HEK293 (cell line): ENCODE measurements around the gene TM6SF1.
A peak's percentile ranks its signal among the peaks of the same experiment; 100 is the strongest.

Experiments used
- CTCF ChIA-PET: fragments of 350-600 bp; formaldehyde crosslinking; extraction: SDS; loops from one replicate; lab custom pipeline; 2021; ENCODE audit warnings: antibody characterized with exemption; lab: Yijun Ruan, JAX
- POLR2A ChIA-PET: fragments of 300-600 bp; formaldehyde crosslinking; extraction: SDS; loops from one replicate; lab custom pipeline; 2020; ENCODE audit warnings: antibody characterized with exemption, inconsistent platforms; lab: Yijun Ruan, JAX
- H3K27ac ChIP-seq: fragments of 200-500 bp; sonication (Bioruptor generic); 2 replicates; pipeline ENCODE4 v1.5.1; 2014; ENCODE audit warnings: low read depth, low read length, control low read depth, inconsistent platforms; ENCODE audit errors: extremely low read depth
- H3K36me3 ChIP-seq, 2 experiments: fragments of 200-500 bp in 1 of 2; sonication (Bioruptor generic) in 1 of 2; 1 replicate in 1 of 2; 2 replicates in 1 of 2; pipeline ENCODE4 v1.5.1; 2014 to 2017; ENCODE audit warnings: inconsistent platforms in 2 of 2, low read length in 2 of 2; ENCODE audit not compliant: control insufficient read depth in 2 of 2, insufficient read depth in 1 of 2
- H3K4me1 ChIP-seq: fragments of 200-500 bp; sonication (Bioruptor generic); 2 replicates; pipeline ENCODE4 v1.5.1; 2014; ENCODE audit warnings: mild to moderate bottlenecking, low read length, inconsistent platforms; ENCODE audit not compliant: control insufficient read depth, insufficient read depth
- H3K4me3 ChIP-seq: 2 replicates; pipeline ENCODE4 v1.5.1; 2011; ENCODE audit warnings: low read depth, mild to moderate bottlenecking, control low read depth, low read length, moderate library complexity
- H3K9me3 ChIP-seq: fragments of 200-500 bp; sonication (Bioruptor generic); 2 replicates; pipeline ENCODE4 v1.5.1; 2014; ENCODE audit warnings: low read depth, low read length, inconsistent platforms; ENCODE audit not compliant: control insufficient read depth, insufficient read depth
- CTCF ChIP-seq: fragments of 450-650 bp; formaldehyde crosslinking; IDR thresholded peaks from 2 replicates; pipeline ENCODE4 v1.5.1; 2016; ENCODE audit warnings: missing biosample characterization, missing genetic modification characterization
- GLIS1 ChIP-seq: fragments of 450-650 bp; formaldehyde crosslinking; IDR thresholded peaks from 2 replicates; pipeline ENCODE4 v1.5.1; 2016; ENCODE audit warnings: missing biosample characterization, missing genetic modification characterization
- HOXD13 ChIP-seq: sonication (generic); formaldehyde crosslinking; IDR thresholded peaks from 2 replicates; pipeline ENCODE4 v1.8.0; 2022; ENCODE audit warnings: missing genetic modification reagents, borderline replicate concordance
- KLF1 ChIP-seq: fragments of 450-650 bp; formaldehyde crosslinking; IDR thresholded peaks from 2 replicates; pipeline ENCODE4 v1.5.1; 2016; ENCODE audit warnings: missing biosample characterization, missing genetic modification characterization
- KLF10 ChIP-seq: fragments of 450-650 bp; IDR thresholded peaks from 2 replicates; pipeline ENCODE4 v1.5.1; 2018; ENCODE audit warnings: missing biosample characterization, mild to moderate bottlenecking, missing genetic modification characterization
- OSR2 ChIP-seq: fragments of 450-650 bp; formaldehyde crosslinking; IDR thresholded peaks from 2 replicates; pipeline ENCODE4 v1.5.1; 2016; ENCODE audit warnings: missing biosample characterization, missing genetic modification characterization
- YY1 ChIP-seq: fragments of 450-650 bp; formaldehyde crosslinking; IDR thresholded peaks from 2 replicates; pipeline ENCODE4 v1.5.1; 2018; ENCODE audit warnings: missing biosample characterization, missing genetic modification characterization
- ZFP69B ChIP-seq: fragments of 450-650 bp; formaldehyde crosslinking; IDR thresholded peaks from 2 replicates; pipeline ENCODE4 v1.5.1; 2016; ENCODE audit warnings: missing biosample characterization, missing genetic modification characterization
- ZIC2 ChIP-seq: fragments of 450-650 bp; formaldehyde crosslinking; IDR thresholded peaks from 2 replicates; pipeline ENCODE4 v1.5.1; 2016; ENCODE audit warnings: missing biosample characterization, missing genetic modification characterization
- ZNF114 ChIP-seq: fragments of 450-650 bp; formaldehyde crosslinking; IDR thresholded peaks from 2 replicates; pipeline ENCODE4 v1.5.0; 2017; ENCODE audit warnings: missing biosample characterization, missing genetic modification characterization
- ZNF133 ChIP-seq: fragments of 450-650 bp; formaldehyde crosslinking; IDR thresholded peaks from 2 replicates; pipeline ENCODE4 v1.5.1; 2016; ENCODE audit warnings: missing biosample characterization, missing genetic modification characterization
- ZNF266 ChIP-seq: fragments of 450-650 bp; formaldehyde crosslinking; IDR thresholded peaks from 2 replicates; pipeline ENCODE4 v1.5.1; 2016; ENCODE audit warnings: missing biosample characterization, missing genetic modification characterization, low read depth
- ZNF274 ChIP-seq, 2 experiments: fragments of 200-500 bp in 1 of 2; fragments of 450-650 bp in 1 of 2; sonication (Bioruptor generic) in 1 of 2; formaldehyde crosslinking in 1 of 2; IDR thresholded peaks; 2 replicates each; pipeline versions ENCODE4 v1.5.1 to v1.6.1; 2014 to 2016; ENCODE audit warnings: borderline replicate concordance in 1 of 2, inconsistent platforms in 1 of 2, low read length in 1 of 2, missing biosample characterization in 1 of 2, missing genetic modification characterization in 1 of 2
- ZNF335 ChIP-seq: fragments of 450-650 bp; formaldehyde crosslinking; conservative IDR thresholded peaks from 2 replicates; pipeline ENCODE4 v1.5.1; 2016; ENCODE audit warnings: missing biosample characterization, missing genetic modification characterization
- ZNF341 ChIP-seq: fragments of 450-650 bp; formaldehyde crosslinking; IDR thresholded peaks from 2 replicates; pipeline ENCODE4; 2016; ENCODE audit warnings: low read depth, missing biosample characterization, missing genetic modification characterization
- ZNF449 ChIP-seq: fragments of 450-650 bp; formaldehyde crosslinking; IDR thresholded peaks from 2 replicates; pipeline ENCODE4 v1.5.1; 2017; ENCODE audit warnings: missing biosample characterization, mild to moderate bottlenecking, missing genetic modification characterization, moderate library complexity
- ZNF501 ChIP-seq: fragments of 450-650 bp; formaldehyde crosslinking; IDR thresholded peaks from 2 replicates; pipeline ENCODE4 v1.5.1; 2016; ENCODE audit warnings: missing biosample characterization, missing genetic modification characterization
- ZNF549 ChIP-seq: fragments of 450-650 bp; IDR thresholded peaks from 2 replicates; pipeline ENCODE4 v1.5.1; 2018; ENCODE audit warnings: missing biosample characterization, missing genetic modification characterization, mild to moderate bottlenecking, inconsistent platforms, moderate library complexity
- ZNF600 ChIP-seq: fragments of 450-650 bp; formaldehyde crosslinking; IDR thresholded peaks from 2 replicates; pipeline ENCODE4 v1.5.1; 2016; ENCODE audit warnings: missing biosample characterization, missing genetic modification characterization
- ZNF624 ChIP-seq: fragments of 450-650 bp; formaldehyde crosslinking; IDR thresholded peaks from 2 replicates; pipeline ENCODE4 v1.5.1; 2017; ENCODE audit warnings: missing biosample characterization, missing genetic modification characterization
- ZNF660 ChIP-seq: fragments of 450-650 bp; IDR thresholded peaks from 2 replicates; pipeline ENCODE4 v1.5.1; 2018; ENCODE audit warnings: missing biosample characterization, mild to moderate bottlenecking, missing genetic modification characterization
- ZNF670 ChIP-seq: fragments of 450-650 bp; formaldehyde crosslinking; IDR thresholded peaks from 2 replicates; pipeline ENCODE4 v1.5.1; 2016; ENCODE audit warnings: missing biosample characterization, missing genetic modification characterization, low read depth
- ZNF677 ChIP-seq: fragments of 450-650 bp; IDR thresholded peaks from 2 replicates; pipeline ENCODE4 v1.5.0; 2018; ENCODE audit warnings: missing biosample characterization, mild to moderate bottlenecking, missing genetic modification characterization, moderate library complexity

TM6SF1 gene

GRCh38 chr15:83067638-83067962, 39.8 kb upstream of the TM6SF1 start:
- CTCF ChIA-PET: interaction anchor here (0.6 to 0.8 kb wide), 3 partner anchors 16 to 181 kb away, joined by 3 to 4 read pairs (median 3); no protein-coding TSS in a partner anchor
- TF ChIP-seq ZNF660 (no peak), ZNF114 (tag by site-specific recombination) (no peak), HOXD13 (0 out of 2 replicates have a peak, but pooled peaks have one; percentile 22), ZNF274 (IDR thresholded peaks at IDR 0.05; ENCODE audit: low read length) (no peak), ZNF274 (tag by site-specific recombination; IDR thresholded peaks at IDR 0.05; ENCODE audit: borderline replicate concordance) (no peak), OSR2 (tag by site-specific recombination) (no peak), ZNF549 (tag by site-specific recombination) (no peak), ZNF600 (tag by site-specific recombination) (no peak), ZNF133 (tag by site-specific recombination) (no peak), ZNF335 (tag by site-specific recombination) (peak; percentile 60), ZNF266 (tag by site-specific recombination) (no peak)
- POLR2A ChIA-PET: interaction anchor here (0.6 to 3.1 kb wide), 10 partner anchors 10 to 218 kb away, joined by 3 to 17 read pairs (median 4); partner anchors contain the start of genes C15orf40 and TM6SF1
- H3K9me3 ChIP-seq: no peaks in the 10 kb centered on the region
- H3K4me1 ChIP-seq: peaks cover 24% of the 10 kb centered on the region
- peak overlapping the region; percentile 96 for H3K27ac ChIP-seq
- no peaks in the 10 kb centered on the region for H3K36me3 ChIP-seq
- H3K4me3 ChIP-seq: peak overlapping the region; percentile 91

DNA sequence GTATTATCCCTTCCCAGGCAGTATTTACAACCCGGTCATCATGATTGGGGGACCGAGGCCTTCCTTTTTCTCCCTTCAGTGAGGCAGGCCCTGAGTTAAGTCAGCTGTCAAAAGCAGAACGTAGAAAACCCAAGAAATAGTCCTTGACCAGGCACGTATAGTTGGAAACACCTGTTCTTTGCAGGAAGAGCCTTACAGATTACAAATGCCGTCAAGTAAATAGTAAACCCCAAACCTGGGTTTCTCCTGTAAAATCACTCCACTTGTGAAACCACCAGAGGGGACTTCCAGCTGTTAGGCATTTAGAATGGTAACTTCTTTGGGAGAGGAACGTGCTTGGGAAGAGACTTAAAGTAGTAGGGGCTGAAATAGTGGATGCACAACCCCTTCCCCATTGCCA, 39.4 kb upstream of the TM6SF1 start:
- no peaks in the 10 kb centered on the region for H3K36me3 ChIP-seq
- ChIA-PET POLR2A (interaction anchor here (0.7 to 3.1 kb wide), 2 partner anchors 57 to 70 kb away, joined by 3 to 17 read pairs; partner anchors contain the start of gene C15orf40), CTCF (interaction anchor here (0.6 to 1.2 kb wide), 3 partner anchors 16 to 68 kb away, joined by 4 to 5 read pairs (median 4); no protein-coding TSS in a partner anchor)
- H3K9me3 ChIP-seq: no peaks in the 10 kb centered on the region
- TF ChIP-seq CTCF (tag by site-specific recombination): no peak
- TF ChIP-seq ZNF501 (tag by site-specific recombination): no peak
- TF ChIP-seq KLF1 (tag by site-specific recombination): no peak
- no peak for TF ChIP-seq GLIS1 (tag by site-specific recombination)
- no peak for TF ChIP-seq ZNF677
- TF ChIP-seq ZFP69B (tag by site-specific recombination): no peak
- TF ChIP-seq KLF10 (tag by site-specific recombination): no peak
- TF ChIP-seq YY1 (tag by site-specific recombination): no peak
- no peak for TF ChIP-seq ZNF670 (tag by site-specific recombination)
- no peak for TF ChIP-seq ZNF449 (tag by site-specific recombination)
- TF ChIP-seq ZNF341: no peak
- no peak for TF ChIP-seq ZIC2
- no peak for TF ChIP-seq ZNF624 (tag by site-specific recombination)
- peaks cover 20% of the 10 kb centered on the region for H3K4me1 ChIP-seq
- H3K4me3 ChIP-seq: no peak overlapping the region
- H3K27ac ChIP-seq: peak overlapping the region; percentile 96; the same call in 1 of the 2 replicates
